CD4-positive, alpha-beta T cell (primary cell): Measurements from ENCODE around the gene STX7. TPM values are rescaled to one million over a fixed set of nuclear protein-coding genes. Genes with fewer than 3 reads are reported as not detected.

Experiments used
- ATAC-seq: fragments of 200-7000 bp; cut with Tn5 transposase; one replicate; pipeline ENCODE4 v1.10.0; 2022; ENCODE audit warnings: mild to moderate bottlenecking; ENCODE audit not compliant: poor library complexity
- CTCF ChIA-PET: fragments of 350-600 bp; sonication (Branson Sonifier 250); formaldehyde crosslinking; loops from one replicate; lab custom pipeline; 2021; ENCODE audit warnings: antibody characterized with exemption, inconsistent platforms; lab: Charles Lee
- POLR2A ChIA-PET: fragments of 350-600 bp; sonication (Branson Sonifier 250); formaldehyde crosslinking; loops from one replicate; lab custom pipeline; 2021; ENCODE audit warnings: antibody characterized with exemption, inconsistent platforms; lab: Charles Lee
- DNase-seq, 14 experiments: peaks; one replicate each; pipeline ENCODE4 v3.0.0-alpha.2; 2013 to 2020; ENCODE audit warnings: mixed read lengths in 2 of 14
- H3K27ac ChIP-seq, 2 donors: one replicate each; pipeline versions ENCODE4 v1.5.1 to v1.7.0; 2013; ENCODE audit warnings: low read length in 2 of 2, low read depth in 1 of 2, mild to moderate bottlenecking in 1 of 2
- H3K27me3 ChIP-seq, 2 experiments: 1 replicate in 1 of 2; 2 replicates in 1 of 2; pipeline versions ENCODE4 v1.6.1 to v1.7.0; 2013; ENCODE audit warnings: low read length in 2 of 2, control low read depth in 1 of 2, mild to moderate bottlenecking in 1 of 2, moderate library complexity in 1 of 2; ENCODE audit not compliant: insufficient read depth in 2 of 2, control insufficient read depth in 1 of 2
- H3K36me3 ChIP-seq: one replicate; pipeline ENCODE4 v1.6.1; 2013; ENCODE audit warnings: low read length, control low read depth; ENCODE audit not compliant: insufficient read depth
- H3K4me1 ChIP-seq: one replicate; pipeline ENCODE4 v1.6.1; 2013; ENCODE audit warnings: low read length, control low read depth; ENCODE audit not compliant: insufficient read depth
- H3K4me3 ChIP-seq: one replicate; pipeline ENCODE4 v1.5.1; 2013; ENCODE audit warnings: mild to moderate bottlenecking, low read length, moderate library complexity
- H3K9me3 ChIP-seq, 2 experiments: 1 replicate in 1 of 2; 2 replicates in 1 of 2; pipeline versions ENCODE4 v1.6.1 to v1.7.0; 2013; ENCODE audit warnings: low read length in 2 of 2, mild to moderate bottlenecking in 2 of 2, control low read depth in 1 of 2, moderate library complexity in 1 of 2; ENCODE audit not compliant: control insufficient read depth in 1 of 2, insufficient read depth in 1 of 2
- H3K27ac Mint-ChIP-seq: one replicate; pipeline ENCODE4 v1.8.0; 2020; ENCODE audit warnings: mixed read lengths
- H3K27me3 Mint-ChIP-seq: one replicate; pipeline ENCODE4 v1.8.0; 2021; ENCODE audit warnings: mixed read lengths
- H3K36me3 Mint-ChIP-seq: one replicate; pipeline ENCODE4 v1.8.0; 2021; ENCODE audit warnings: low read depth, mixed read lengths
- H3K4me1 Mint-ChIP-seq: one replicate; pipeline ENCODE4 v1.8.0; 2021; ENCODE audit warnings: low read depth, mixed read lengths
- H3K4me3 Mint-ChIP-seq: one replicate; pipeline ENCODE4 v1.8.0; 2020; ENCODE audit warnings: mild to moderate bottlenecking, mixed read lengths
- H3K9me3 Mint-ChIP-seq: one replicate; pipeline ENCODE4 v1.8.0; 2020; ENCODE audit warnings: mixed read lengths
- CTCF ChIP-seq: fragments of 200-600 bp; IDR thresholded peaks from one replicate; pipeline ENCODE4 v1.8.0; 2022; ENCODE audit warnings: antibody characterized with exemption, mild to moderate bottlenecking
- intact Hi-C, 2 experiments: fragments of 100-400 bp; cut with DNase I in 1 of 2; cut with micrococcal nuclease in 1 of 2; formaldehyde crosslinking; loops; one replicate each; pipeline versions ENCODE4 v1.15.1 to v1.9.0; 2023 to 2025; cut with DNase I, micrococcal nuclease
- total RNA-seq, 174 experiments: library from RNA in 2 of 174; stranded (reverse) in 2 of 174; gene quantifications; one replicate each; pipeline ENCODE4 v1.2.3 and lab custom pipeline; 2021 to 2026

STX7 gene
- total RNA-seq, 2 experiments from 2014 or later, result 4.3 to 5.9 TPM

- Histone ChIP-seq H3K9me3 (no peaks in the 10 kb centered on the region), H3K36me3 (no peaks in the 10 kb centered on the region), H3K4me3 (no peak overlapping the region), H3K27ac (no peak overlapping the region), H3K4me1 (no peaks in the 10 kb centered on the region), H3K27me3 (peaks cover 0 to 7% of the 10 kb centered on the region in 2 experiments)
- peaks cover 54% of the 10 kb centered on the region for H3K27me3 Mint-ChIP-seq
- no peak overlapping the region for H3K27ac Mint-ChIP-seq
- intact Hi-C loops, result no loop called here
- H3K36me3 Mint-ChIP-seq, result no peaks in the 10 kb centered on the region
- CTCF ChIA-PET, result no interaction called here
- TF ChIP-seq CTCF, result no peak
- DNase-seq (no peak), ATAC-seq (no peak)
- POLR2A ChIA-PET, result no interaction called here
- no peaks in the 10 kb centered on the region for H3K4me1 Mint-ChIP-seq
- no peak overlapping the region for H3K4me3 Mint-ChIP-seq
- H3K9me3 Mint-ChIP-seq, result no peaks in the 10 kb centered on the region
Observed at GRCh38 chr6:132525866-132526265, 12.9 kb upstream of the STX7 start.

- Mint-ChIP-seq H3K36me3 (no peaks in the 10 kb centered on the region), H3K27ac (no peak overlapping the region), H3K9me3 (no peaks in the 10 kb centered on the region), H3K4me3 (no peak overlapping the region), H3K27me3 (peaks cover 51% of the 10 kb centered on the region), H3K4me1 (no peaks in the 10 kb centered on the region)
- ATAC-seq (no peak), DNase-seq (no peak)
- no peaks in the 10 kb centered on the region for H3K9me3 ChIP-seq
- intact Hi-C loops, result no loop called here
- no peaks in the 10 kb centered on the region for H3K4me1 ChIP-seq
- peaks cover 0 to 7% of the 10 kb centered on the region in 2 experiments for H3K27me3 ChIP-seq
- H3K36me3 ChIP-seq, result no peaks in the 10 kb centered on the region
- ChIA-PET CTCF (interaction anchor here (1.3 kb wide), 1 partner anchor 12 kb away, joined by 3 read pairs; the partner anchor contains the start of gene STX7), POLR2A (no interaction called here)
- TF ChIP-seq CTCF, result no peak
- H3K4me3 ChIP-seq, result no peak overlapping the region
- H3K27ac ChIP-seq, result no peak overlapping the region
Observed at GRCh38 chr6:132524646-132525045, 11.7 kb upstream of the STX7 start.

GRCh38 chr6:132520953-132521352 lies 8.0 kb upstream of the STX7 start:
- no peaks in the 10 kb centered on the region for H3K4me1 Mint-ChIP-seq
- Histone ChIP-seq H3K9me3 (no peaks in the 10 kb centered on the region), H3K36me3 (no peaks in the 10 kb centered on the region), H3K27ac (no peak overlapping the region), H3K27me3 (peaks cover 0 to 10% of the 10 kb centered on the region in 2 experiments), H3K4me3 (no peak overlapping the region), H3K4me1 (no peaks in the 10 kb centered on the region)
- DNase-seq (no peak), ATAC-seq (no peak)
- peaks cover 44% of the 10 kb centered on the region for H3K27me3 Mint-ChIP-seq
- no peaks in the 10 kb centered on the region for H3K9me3 Mint-ChIP-seq
- TF ChIP-seq CTCF, result no peak
- ChIA-PET CTCF (interaction anchor here (1.4 kb wide), 1 partner anchor 11 kb away, joined by 4 read pairs; no protein-coding TSS in a partner anchor), POLR2A (no interaction called here)
- H3K27ac Mint-ChIP-seq, result no peak overlapping the region
- intact Hi-C loops, result no loop called here
- H3K4me3 Mint-ChIP-seq, result no peak overlapping the region
- no peaks in the 10 kb centered on the region for H3K36me3 Mint-ChIP-seq
